ENCODE data around the gene CRYZL1. TPM values are rescaled to one million over a fixed set of nuclear protein-coding genes. Genes with fewer than 3 reads are reported as not detected.

The CRYZL1 gene
- 13.5 and 15.4 TPM in 2 replicates for total RNA-seq (2021)
- long read RNA-seq, transcript CRYZL1-204 (13 exons, 1,617 nt), result major isoform, 40 of 102 reads
- long read RNA-seq, transcript CRYZL1-209 (12 exons, 2,558 nt), result minor isoform, 5 of 102 reads
- long read RNA-seq, transcript CRYZL1-203 (13 exons, 1,482 nt), result minor isoform, 7 of 102 reads
- long read RNA-seq, partial matches to known transcripts, result 28 of 102 reads
- long read RNA-seq, other reads (novel, unspliced or antisense), result 21 of 102 reads

GRCh38 chr21:33641352-33642026 is at the start of gene CRYZL1:
CRYZL1 (minus strand) TSS chr21:33641741; CDS start chr21:33631551, 10,190 bp downstream.
- Histone ChIP-seq H4K20me1 (ENCODE audit: control insufficient read depth, insufficient read depth, insufficient read length) (no peaks in the 10 kb centered on the region), H2BK5ac (ENCODE audit: insufficient read length, low read length) (peak within 1 kb of the TSS; percentile 42), H3K18ac (ENCODE audit: insufficient read length, low read depth, low read length) (peak within 1 kb of the TSS; percentile 95), H4K91ac (ENCODE audit: insufficient read length, low read depth, low read length) (no peak within 1 kb of the TSS), H2AK5ac (ENCODE audit: insufficient read length, low read length) (no peak within 1 kb of the TSS), H3K9ac (ENCODE audit: extremely low read depth, insufficient read length, low read length) (peak within 1 kb of the TSS; percentile 88), H2BK20ac (ENCODE audit: low read depth, low read length, poor library complexity, severe bottlenecking) (no peak within 1 kb of the TSS), H3K23ac (ENCODE audit: insufficient read length, low read depth, low read length) (no peak within 1 kb of the TSS), H3K23me2 (ENCODE audit: insufficient read length, low read depth, low read length, poor library complexity, severe bottlenecking) (peaks cover 11% of the 10 kb centered on the region), H3K9me3 (ENCODE audit: control insufficient read depth, low read depth, low read length) (no peaks in the 10 kb centered on the region), H2BK120ac (ENCODE audit: low read depth, low read length, poor library complexity, severe bottlenecking) (no peak within 1 kb of the TSS), H2AFZ (ENCODE audit: low read length) (peak within 1 kb of the TSS; percentile 68), H3K14ac (ENCODE audit: insufficient read depth, low read length) (peak within 1 kb of the TSS; percentile 96), H3K56ac (ENCODE audit: insufficient read length, low read depth, low read length) (no peak within 1 kb of the TSS), H2BK12ac (ENCODE audit: insufficient read length, low read depth, low read length) (no peak within 1 kb of the TSS), H3K4me1 (ENCODE audit: insufficient read depth, low read length) (0 out of 2 replicates have a peak, but pooled peaks cover 4% of the 10 kb centered on the region), H4K8ac (replicated peaks; ENCODE audit: insufficient read length, low read depth, low read length) (no peak within 1 kb of the TSS), H3K27me3 (ENCODE audit: insufficient read depth, low read length) (no peaks in the 10 kb centered on the region), H3K4ac (ENCODE audit: low read depth, low read length) (no peak within 1 kb of the TSS), H3T11ph (ENCODE audit: low read length) (no peak within 1 kb of the TSS), H3K27ac (ENCODE audit: insufficient read length, low read depth, low read length) (peak within 1 kb of the TSS; percentile 49), H2BK15ac (ENCODE audit: low read depth, low read length) (no peak within 1 kb of the TSS), H3K79me1 (ENCODE audit: insufficient read depth, low read depth, low read length, poor library complexity, severe bottlenecking) (peaks cover 2% of the 10 kb centered on the region), H3K79me2 (ENCODE audit: insufficient read depth, low read length) (peaks cover 28% of the 10 kb centered on the region; the same call in 1 of the 2 replicates), H3K4me2 (ENCODE audit: insufficient read depth, insufficient read length, low read length) (peak within 1 kb of the TSS; percentile 92), H4K5ac (ENCODE audit: insufficient read length, low read depth, low read length) (no peak within 1 kb of the TSS)
- DNase-seq, result peak; percentile 100
- peak within 1 kb of the TSS; percentile 98 to 99 (median 99) for H3K27ac Mint-ChIP-seq
- H3K4me1 Mint-ChIP-seq, result peaks cover 26 to 36% of the 10 kb centered on the region in 2 experiments
- no peaks in the 10 kb centered on the region for H3K27me3 Mint-ChIP-seq (ENCODE audit: low read depth)
- TF ChIP-seq CTCF (conservative IDR thresholded peaks at IDR 0.05), result no peak
- peaks cover 0 to 9% (median 5%) of the 10 kb centered on the region in 3 experiments; a peak in 4 of 7 replicates for H3K36me3 Mint-ChIP-seq (ENCODE audit: insufficient read depth in 1 of 3, low read depth in 3 of 3)
- H3K9me3 Mint-ChIP-seq, result peaks cover 0 to 2% of the 10 kb centered on the region in 2 experiments; a peak in 1 of 5 replicates
- H3K4me3 Mint-ChIP-seq, result peak within 1 kb of the TSS; percentile 77 to 94
- no CpG with 5 or more reads among the region's 38 CpGs for WGBS (ENCODE audit: extremely low coverage, insufficient read length, low lambda C conversion rate)
